GM21576 (cell line): ENCODE results near the gene KANK4.

ENCODE experiments used
- ATAC-seq: cut with Tn5 transposase; IDR thresholded peaks from one replicate; pipeline ENCODE4 v1.9.1; 2021; ENCODE audit warnings: mild to moderate bottlenecking, moderate library complexity; ENCODE audit not compliant: unreplicated experiment

KANK4 gene

GRCh38 chr1:62213075-62213914 is 105.9 kb downstream of the KANK4 start:
- no peak for ATAC-seq

DNA sequence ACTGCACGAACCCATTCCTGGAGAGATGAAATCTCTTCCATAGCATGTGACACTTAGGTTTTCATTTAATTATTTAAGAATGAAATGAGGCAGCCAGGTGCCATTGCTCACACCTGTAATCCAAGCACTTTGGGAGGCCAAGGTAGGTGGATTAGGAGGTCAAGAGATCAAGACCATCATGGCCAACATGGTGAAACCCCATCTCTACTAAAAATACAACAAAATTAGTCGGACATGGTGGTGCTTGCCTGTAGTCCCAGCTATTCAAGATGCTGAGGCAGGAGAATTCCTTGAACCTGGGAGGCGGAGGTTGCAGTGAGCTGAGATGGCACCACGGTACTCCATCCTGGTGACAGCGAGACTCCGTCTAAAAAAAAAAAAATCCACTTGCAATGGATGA is 106.8 kb downstream of the KANK4 start:
- no peak for ATAC-seq

- no peak for ATAC-seq
Measured at GRCh38 chr1:62210960-62211359, 108.3 kb downstream of the KANK4 start.

- ATAC-seq = no peak
Measured at GRCh38 chr1:62209931-62210595, 109.2 kb downstream of the KANK4 start.

DNA sequence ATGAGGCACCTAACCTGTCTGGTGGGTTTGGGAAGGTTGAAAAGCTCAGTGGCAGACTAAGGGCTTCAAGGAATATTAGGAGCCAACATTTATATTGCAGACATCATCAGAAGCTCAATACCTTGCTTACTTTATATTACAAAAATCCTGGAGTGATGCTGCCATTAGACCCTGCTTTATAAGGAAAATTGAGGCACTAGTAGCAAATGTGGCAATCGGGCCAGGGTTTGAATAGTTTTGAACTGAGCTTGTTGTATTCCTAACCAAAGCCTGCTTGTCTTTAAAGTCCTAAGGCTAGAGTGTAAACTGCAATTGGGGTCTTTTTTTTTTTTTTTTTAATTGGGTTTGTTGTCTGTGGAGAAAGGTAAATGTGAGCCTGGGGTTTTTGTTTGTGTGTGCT is 110.3 kb downstream of the KANK4 start:
- no peak for ATAC-seq

DNA sequence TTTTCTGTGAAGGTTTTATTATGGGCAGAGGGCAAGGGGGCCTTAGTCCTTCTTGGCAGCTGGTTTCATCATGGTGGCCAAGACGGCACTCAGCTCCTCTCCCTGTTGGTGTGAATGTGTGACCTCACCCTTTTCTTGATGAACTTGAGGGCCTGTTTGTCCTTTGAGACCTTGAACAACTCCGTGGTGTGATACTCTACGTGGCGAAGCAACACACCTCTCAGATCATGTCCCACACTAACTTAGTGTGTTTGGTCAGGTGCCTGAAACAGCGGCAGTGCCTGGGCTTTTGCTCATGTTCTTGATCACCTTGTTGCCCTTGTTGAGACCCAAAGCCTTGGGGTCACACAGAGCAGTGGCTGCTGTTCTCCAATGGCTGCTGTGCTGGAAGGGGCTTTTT is 111.1 kb downstream of the KANK4 start:
- no peak for ATAC-seq

GRCh38 chr1:62207187-62207586 is 112.0 kb downstream of the KANK4 start:
- no peak for ATAC-seq

GRCh38 chr1:62198781-62199125 is 120.5 kb downstream of the KANK4 start:
- no peak for ATAC-seq

DNA sequence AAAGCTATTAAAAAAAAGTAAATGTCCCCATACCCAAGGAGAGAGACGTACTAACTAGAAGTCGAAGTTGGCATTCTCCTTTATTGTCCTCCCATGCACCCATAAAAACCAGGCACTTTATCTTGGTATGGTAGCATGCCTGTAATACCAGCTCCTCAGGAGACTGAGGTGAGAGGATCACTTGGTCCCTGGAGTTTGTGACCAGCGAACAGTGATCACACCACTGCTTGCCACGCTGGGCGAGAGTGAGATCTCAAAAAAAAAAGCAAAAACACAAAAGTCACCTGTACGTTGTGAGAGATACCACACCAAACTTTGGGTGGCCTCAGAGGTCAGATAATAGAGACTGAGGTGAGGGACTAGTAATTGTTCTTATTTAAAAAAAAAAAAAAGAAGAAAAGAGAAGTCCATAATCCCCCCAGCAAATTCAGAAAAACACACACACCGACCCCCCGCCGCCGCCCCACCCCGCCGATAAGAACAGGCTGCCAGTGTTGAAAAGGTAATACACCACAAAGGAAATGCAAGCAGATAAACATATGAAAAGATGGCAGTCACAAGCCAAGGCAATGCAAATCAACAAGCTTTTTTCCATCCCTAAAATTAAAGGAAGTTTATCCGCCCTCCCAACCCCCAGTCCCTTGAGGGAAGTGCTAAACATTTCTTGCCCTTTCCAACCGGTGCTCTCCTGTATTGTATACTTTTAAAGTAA is 121.0 kb downstream of the KANK4 start:
- ATAC-seq = no peak

DNA sequence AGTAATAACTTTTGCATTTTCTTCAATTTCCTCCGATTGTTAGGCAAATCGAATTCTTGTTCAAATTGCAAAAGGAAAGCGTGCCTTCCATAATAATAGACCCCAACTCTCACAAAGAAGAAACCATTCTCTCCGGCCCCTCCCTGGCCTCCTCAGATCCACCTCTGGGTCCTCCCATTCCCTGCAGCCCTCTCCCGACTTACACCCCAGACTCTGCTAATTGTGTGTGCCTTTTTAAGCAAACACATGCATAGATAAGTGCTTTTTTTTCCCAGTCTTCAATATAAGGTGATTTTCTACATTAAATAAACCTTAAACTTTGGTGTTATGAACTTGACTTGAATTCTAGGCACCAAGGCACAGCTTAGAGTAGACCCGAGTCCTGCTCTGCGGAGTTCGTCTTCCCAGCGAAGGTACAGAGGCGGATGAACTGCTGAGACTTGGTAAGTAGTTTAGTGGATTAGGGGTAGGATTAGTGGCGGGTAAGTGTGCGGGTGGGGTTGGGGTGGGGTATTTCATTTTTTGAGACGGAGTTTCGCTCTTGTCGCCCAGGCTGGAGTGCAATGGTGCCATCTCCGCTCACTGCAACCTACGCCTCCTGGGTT is 123.0 kb downstream of the KANK4 start:
- ATAC-seq = no peak

DNA sequence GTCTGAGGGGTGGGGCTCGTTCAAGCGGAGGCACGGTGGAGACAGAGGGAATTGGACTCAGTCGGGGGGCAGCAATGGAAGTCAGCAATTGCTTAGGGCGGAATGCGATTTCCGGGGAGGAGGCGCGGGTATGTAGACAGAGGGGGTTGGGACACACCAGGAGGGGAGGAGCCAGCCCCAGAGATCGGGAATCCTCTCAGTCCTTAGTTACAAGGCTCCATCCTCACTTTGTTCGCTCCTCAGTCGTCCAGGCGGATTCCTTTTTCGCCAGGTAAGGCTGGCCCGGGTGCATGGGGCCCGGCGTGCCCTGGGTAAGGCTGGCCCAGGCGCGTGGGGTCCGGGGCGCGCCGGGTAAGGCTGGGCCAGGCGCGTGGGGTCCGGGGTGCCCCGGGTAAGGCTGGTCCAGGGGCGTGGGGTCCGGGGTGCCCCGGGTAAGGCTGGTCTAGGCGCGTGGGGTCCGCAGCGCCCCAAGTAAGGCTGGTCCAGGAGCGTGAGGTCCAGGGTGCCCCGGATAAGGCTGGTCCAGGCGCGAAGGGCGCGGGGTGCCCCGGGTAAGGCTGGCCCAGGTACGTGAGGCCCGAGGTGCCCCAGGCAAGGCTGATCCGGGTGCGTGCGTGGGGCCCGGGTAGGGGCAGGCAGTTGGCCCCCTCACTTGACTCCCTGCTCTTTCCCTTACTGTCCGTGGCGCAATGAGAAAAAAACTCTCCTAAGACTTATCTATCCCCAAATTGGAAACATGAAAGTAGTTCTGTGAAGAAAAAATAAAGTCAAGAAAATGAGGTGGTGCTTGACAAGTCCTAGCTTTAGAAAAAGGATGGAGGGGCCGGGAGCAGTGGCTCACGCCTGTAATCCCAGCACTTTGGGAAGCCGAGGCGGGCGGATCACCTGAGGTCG is 124.3 kb downstream of the KANK4 start, which contains the start of gene L1TD1:
TSS of gene L1TD1 (plus strand) at position 199 of the 894 bp plus-strand sequence. CDS start 11,780 bp downstream, outside the sequence.
- no peak for ATAC-seq

GRCh38 chr1:62188111-62188510 is 131.1 kb downstream of the KANK4 start:
- ATAC-seq = no peak

- no peak for ATAC-seq
Measured at GRCh38 chr1:62187548-62187947, 131.7 kb downstream of the KANK4 start.
